ENCODE measurements around the gene PRIMA1. TPM values are rescaled to one million over a fixed set of nuclear protein-coding genes. Genes with fewer than 3 reads are reported as not detected.
"Not testable (repeated sequence)": the region's sequence is repeated elsewhere in the genome, so short reads cannot be mapped to it uniquely, and the experiment has no call there.

PRIMA1 gene
- polyA plus RNA-seq, 3 donors from 2014 or later: not detected

DNA sequence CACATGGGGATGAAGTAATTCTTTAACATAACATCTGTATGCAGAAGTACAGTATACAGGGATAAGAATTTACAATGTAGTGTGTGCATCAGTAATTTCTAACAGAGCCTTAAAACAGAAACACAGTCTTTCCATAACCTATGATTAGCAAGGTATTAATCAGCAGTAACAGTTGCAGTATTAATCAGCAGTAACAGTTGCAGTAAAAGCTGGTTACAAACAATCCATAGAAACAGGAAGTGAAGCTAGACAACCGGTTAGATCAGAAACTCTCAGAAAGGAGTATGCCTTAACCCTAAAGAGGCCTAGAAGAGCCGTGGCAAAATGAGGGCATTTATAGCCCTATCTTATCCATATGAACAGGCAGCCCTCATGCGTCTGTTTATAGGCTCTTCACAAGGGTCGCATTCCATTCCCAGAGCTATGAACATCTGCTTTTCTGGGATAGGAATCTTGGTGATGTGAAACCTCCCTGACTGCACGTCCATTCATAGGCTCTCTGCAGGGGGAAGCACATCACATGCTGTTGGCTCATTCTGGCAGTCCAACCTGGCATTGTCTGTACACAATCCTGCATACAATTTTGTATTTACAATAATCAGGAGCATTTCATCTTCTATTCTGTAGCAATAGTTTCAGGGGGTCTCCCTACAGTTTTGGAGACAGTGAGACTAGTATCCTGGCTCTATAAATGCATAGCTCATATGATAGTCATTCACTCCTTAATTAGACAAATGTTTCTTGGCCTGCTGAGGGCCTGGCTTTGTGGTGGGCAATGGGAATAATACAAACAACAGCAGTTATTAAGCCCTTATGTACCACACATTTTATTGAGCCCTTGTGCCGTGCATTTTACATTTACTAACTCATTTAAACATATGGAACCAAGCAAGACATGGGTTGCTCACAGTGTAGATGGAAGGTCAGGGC is 21.5 kb upstream of the PRIMA1 start:
- H3K27ac Mint-ChIP-seq; H3K27me3 Mint-ChIP-seq (ENCODE audit: low read depth in 3 of 3); H3K4me1 Mint-ChIP-seq; H3K4me3 Mint-ChIP-seq; DNase-seq; H3K9me3 Mint-ChIP-seq; H3K36me3 Mint-ChIP-seq: not testable (repeated sequence)

DNA sequence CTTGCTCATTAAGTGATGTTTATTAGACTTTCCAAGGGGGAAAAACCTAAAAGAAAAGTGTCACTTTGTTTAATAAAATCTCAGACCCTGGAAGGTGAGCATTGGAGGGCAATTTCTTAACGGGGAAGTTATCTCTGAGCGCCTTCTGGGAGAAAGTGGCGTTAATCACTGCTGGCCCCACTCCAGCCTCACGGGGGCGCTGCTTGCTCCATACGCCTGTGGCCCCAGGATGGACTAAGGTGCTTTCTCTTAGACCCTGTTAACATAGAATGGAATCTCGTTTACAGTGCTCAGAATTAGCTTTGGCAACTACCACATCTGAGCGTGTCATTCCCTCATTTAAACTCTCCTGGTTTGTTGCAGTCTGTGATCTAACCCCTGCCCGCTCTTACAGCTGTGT is 16.4 kb upstream of the PRIMA1 start:
- no peaks in the 10 kb centered on the region for H3K36me3 Mint-ChIP-seq
- no peak overlapping the region for H3K4me3 Mint-ChIP-seq
- H3K9me3 Mint-ChIP-seq: peaks cover 0 to 6% (median 0%) of the 10 kb centered on the region in 6 donors
- no peak overlapping the region for H3K27ac Mint-ChIP-seq
- no peak for DNase-seq
- H3K27me3 Mint-ChIP-seq (ENCODE audit: low read depth in 3 of 3): peaks cover 0 to 4% (median 3%) of the 10 kb centered on the region in 3 donors
- no peaks in the 10 kb centered on the region for H3K4me1 Mint-ChIP-seq

DNA sequence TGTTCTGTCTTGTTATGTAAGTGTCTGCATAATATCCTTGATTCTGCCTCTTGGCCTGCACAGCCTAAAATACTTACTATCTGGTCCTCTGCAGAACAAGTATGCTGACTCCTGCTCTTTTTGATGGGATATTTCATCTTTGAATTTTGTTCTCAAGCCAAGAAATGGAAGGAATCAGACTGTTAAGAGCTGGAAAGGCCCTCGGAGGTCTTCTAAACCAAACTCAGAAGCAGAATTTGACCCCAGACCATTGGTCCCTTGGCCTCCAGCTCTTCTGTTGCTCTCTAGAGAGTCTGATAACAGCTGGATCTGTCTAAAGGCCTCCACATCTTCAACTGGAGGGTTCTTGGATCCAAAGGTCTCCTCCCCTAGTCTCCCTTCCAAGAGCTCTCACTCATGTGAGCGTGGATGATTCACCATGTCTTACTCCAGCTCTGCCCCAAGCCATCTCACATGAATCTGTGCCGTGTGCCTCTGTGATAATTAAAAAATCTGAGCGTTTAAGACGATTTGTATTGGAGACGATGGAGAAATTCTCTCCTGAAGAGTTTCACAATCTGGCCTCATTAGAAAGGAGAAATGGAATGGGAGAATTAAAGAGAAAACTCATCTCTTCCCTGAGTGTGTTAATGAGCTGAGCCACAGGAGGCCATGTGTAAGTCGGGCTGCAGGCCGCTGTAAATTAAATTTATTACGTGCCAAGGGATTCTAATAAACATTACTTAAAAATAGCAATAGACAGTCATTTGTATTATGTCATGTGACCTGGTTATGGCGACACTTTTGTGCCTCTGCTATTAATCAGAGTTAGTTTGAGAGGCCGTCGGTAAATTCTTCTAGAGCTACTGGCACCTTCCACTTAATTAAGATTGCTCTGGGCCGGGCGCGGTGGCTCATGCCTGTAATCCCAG is 15.4 kb upstream of the PRIMA1 start:
- no peak for DNase-seq
- H3K4me1 Mint-ChIP-seq: no peaks in the 10 kb centered on the region
- peaks cover 0 to 4% (median 3%) of the 10 kb centered on the region in 3 donors for H3K27me3 Mint-ChIP-seq (ENCODE audit: low read depth in 3 of 3)
- peaks cover 0 to 2% (median 0%) of the 10 kb centered on the region in 6 donors for H3K9me3 Mint-ChIP-seq
- H3K36me3 Mint-ChIP-seq: no peaks in the 10 kb centered on the region
- no peak overlapping the region for H3K4me3 Mint-ChIP-seq
- no peak overlapping the region for H3K27ac Mint-ChIP-seq

DNA sequence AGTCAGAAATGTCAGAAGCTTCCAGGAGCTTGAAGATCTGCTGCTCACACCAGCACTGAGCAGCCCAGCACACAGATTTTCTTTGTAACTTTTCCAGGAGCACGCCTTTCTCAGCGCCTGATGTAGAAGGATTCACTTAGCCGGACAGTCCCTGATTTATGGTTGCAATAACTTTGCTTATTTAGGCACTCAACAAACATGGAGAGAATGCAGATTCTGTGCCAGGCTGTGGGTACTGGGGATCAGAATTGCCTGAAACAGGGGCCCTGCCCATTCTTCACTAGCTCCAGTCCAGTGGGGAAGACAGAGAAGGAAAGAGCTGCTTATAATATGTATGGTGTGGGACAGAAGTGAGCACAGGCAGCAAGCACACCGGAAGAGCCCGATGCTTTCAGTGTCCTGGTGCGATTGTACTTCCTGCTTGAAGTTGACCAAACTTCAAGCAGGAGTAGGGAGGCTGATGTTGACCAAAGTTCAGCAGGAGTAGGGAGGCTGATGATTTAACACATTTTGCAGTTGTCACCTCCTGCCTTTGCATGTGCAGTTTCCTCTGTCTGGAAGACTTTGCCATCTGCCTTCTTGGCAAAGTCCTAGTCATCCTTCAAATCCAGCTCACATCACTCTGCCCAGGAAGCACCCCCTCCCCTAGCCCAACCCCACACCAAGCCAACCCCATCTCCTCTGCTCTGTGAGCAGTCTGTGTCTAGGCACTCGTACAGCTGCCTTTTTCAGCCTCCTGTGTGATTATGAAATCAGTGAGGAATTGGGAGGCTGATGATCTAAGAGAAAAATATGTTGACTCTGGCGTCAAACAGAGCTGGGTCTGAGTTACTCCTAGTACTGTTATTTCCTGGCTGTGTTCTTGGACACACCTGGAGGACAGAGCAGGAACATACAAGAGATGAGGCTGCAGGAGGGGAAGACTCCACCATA is 12.0 kb upstream of the PRIMA1 start:
- Mint-ChIP-seq H3K9me3 (no peaks in the 10 kb centered on the region), H3K36me3 (no peaks in the 10 kb centered on the region), H3K27ac (no peak overlapping the region), H3K4me1 (no peaks in the 10 kb centered on the region), H3K27me3 (ENCODE audit: low read depth in 3 of 3) (peaks cover 0 to 4% (median 2%) of the 10 kb centered on the region in 3 donors), H3K4me3 (no peak overlapping the region)
- DNase-seq: no peak

DNA sequence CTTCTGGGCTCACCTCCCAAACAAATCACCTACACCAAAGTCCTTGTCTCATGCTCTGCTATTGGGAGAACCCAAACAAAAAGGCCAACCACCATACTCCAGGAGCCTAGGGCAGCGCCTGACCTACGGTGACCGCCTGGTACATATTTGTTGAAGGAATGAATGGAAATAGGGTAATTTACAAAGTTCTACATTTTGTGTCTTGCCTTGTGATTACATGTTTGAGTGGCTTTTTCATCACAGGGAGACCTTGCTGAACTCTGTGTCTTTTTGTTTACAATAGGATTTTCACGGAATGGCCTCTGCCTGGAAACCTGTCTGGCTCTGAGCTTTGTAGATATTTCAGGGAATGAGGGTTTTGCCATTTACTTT is 11.3 kb upstream of the PRIMA1 start:
- Mint-ChIP-seq H3K27ac (no peak overlapping the region), H3K9me3 (no peaks in the 10 kb centered on the region), H3K4me1 (no peaks in the 10 kb centered on the region), H3K4me3 (no peak overlapping the region), H3K36me3 (no peaks in the 10 kb centered on the region), H3K27me3 (ENCODE audit: low read depth in 3 of 3) (peaks cover 0 to 4% (median 2%) of the 10 kb centered on the region in 3 donors)
- DNase-seq: no peak

DNA sequence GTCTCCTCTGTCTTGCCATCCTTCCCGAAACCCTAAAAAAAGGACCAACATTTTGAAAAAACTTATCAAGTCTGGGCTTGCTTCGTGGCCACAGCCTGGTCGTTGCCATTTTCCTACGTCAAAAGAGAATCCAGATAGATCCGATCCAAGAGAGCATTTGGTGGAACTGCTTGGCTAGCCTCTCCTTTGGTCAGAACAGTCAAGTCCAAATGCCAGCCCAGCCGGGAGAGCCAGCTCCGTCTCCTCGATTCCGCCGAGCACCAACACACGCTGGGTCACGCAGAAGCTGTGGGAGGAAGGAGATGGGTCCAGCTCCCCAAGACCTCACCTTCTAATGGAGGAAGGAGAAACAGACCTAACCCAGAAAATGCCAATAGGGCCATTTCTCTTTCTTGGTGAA is 9.3 kb upstream of the PRIMA1 start:
- H3K9me3 Mint-ChIP-seq: no peaks in the 10 kb centered on the region

DNA sequence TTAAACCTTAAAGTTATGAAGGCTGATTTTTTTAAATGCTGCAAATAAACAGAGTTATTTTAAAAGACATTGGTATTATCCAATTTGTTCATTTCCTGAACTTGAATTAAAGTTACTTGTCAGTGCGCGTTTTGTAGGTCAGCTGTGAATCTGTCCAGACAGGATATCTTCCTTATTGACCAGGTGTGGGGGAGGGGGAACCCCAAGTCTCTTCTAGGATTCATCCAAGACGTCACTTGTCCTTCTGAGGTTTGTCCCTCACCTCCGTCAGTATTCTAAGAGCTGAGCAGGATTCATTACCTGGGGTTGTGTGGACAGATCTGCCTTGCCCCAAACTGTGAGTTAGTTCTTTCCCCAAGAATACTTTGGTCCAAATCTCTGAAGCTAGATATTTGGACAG is 8.8 kb upstream of the PRIMA1 start:
- H3K36me3 Mint-ChIP-seq: no peaks in the 10 kb centered on the region
- no peak overlapping the region for H3K27ac Mint-ChIP-seq
- H3K9me3 Mint-ChIP-seq: no peaks in the 10 kb centered on the region
- H3K27me3 Mint-ChIP-seq (ENCODE audit: low read depth in 3 of 3): peaks cover 2 to 9% (median 2%) of the 10 kb centered on the region in 3 donors
- no peaks in the 10 kb centered on the region for H3K4me1 Mint-ChIP-seq
- no peak overlapping the region for H3K4me3 Mint-ChIP-seq
- DNase-seq: no peak

More for the DNA sequence above, 9.3 kb upstream of the PRIMA1 start:
- no peaks in the 10 kb centered on the region for H3K36me3 Mint-ChIP-seq
- DNase-seq: no peak
- H3K4me3 Mint-ChIP-seq: no peak overlapping the region
- H3K4me1 Mint-ChIP-seq: no peaks in the 10 kb centered on the region
- H3K27ac Mint-ChIP-seq: no peak overlapping the region
- H3K27me3 Mint-ChIP-seq (ENCODE audit: low read depth in 3 of 3): peaks cover 2 to 9% (median 2%) of the 10 kb centered on the region in 3 donors

DNA sequence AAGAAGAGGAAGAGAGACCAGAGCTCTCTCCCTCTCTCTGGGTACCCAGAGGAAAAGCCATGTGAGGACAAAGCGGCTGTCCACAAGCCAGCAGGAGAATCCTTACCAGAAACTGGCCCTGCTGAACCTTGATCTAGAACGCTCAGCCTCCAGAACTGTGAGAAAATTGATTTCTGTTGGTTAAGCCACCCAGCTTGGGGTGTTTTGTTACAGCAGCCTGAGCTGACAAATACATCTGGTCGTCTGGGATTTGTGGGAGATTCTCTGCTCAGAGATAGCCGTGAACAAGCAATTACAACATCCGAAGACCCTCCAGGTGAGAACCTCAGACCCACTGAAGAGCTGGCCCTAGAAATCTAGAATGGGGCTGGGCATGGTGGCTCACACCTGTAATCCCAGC is 6.5 kb upstream of the PRIMA1 start:
- Mint-ChIP-seq H3K4me1 (no peaks in the 10 kb centered on the region), H3K27me3 (ENCODE audit: low read depth in 3 of 3) (peaks cover 5 to 7% (median 6%) of the 10 kb centered on the region in 3 donors), H3K36me3 (no peaks in the 10 kb centered on the region), H3K4me3 (no peak overlapping the region), H3K27ac (no peak overlapping the region), H3K9me3 (no peaks in the 10 kb centered on the region)
- DNase-seq: no peak

DNA sequence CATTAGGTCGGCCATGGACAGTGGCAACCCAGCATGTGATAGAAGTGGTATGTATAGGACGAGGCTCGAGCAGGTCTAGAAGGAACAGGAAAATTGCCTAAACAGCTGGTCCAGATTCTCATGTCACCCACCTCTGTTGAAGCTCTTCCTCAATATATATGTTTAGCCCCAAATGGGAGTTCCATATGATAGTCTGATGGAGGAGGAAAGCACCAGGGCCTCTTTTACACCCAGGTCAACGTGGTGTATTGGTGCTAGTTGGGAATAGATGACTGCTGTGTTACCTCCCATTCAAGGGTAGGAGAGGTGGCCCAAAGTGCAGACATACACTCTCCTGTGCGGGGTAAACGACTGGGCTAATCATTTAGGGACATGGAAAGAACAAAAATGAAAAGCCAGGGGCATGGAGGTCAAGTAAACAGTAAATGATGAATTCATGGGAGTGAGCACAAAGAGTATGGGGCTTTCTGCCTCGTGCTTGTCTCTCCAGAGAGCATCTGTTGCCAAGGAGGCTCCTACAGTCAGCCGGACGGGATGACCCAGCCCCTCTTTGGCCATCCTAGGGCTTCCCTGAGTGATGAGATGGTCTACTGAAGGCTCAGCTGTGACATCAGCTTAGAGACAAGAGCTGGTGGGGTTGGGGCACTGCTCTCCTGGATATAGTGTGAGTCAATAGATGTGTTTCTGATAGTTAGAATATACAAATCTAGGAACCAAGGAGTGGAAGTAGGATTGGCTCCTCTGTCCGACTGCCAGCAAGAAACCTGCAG is 5.5 kb upstream of the PRIMA1 start:
- no peak for DNase-seq
- H3K27me3 Mint-ChIP-seq (ENCODE audit: low read depth in 3 of 3): peaks cover 6 to 11% (median 7%) of the 10 kb centered on the region in 3 donors
- H3K36me3 Mint-ChIP-seq: no peaks in the 10 kb centered on the region
- H3K27ac Mint-ChIP-seq: no peak overlapping the region
- no peak overlapping the region for H3K4me3 Mint-ChIP-seq
- H3K9me3 Mint-ChIP-seq: no peaks in the 10 kb centered on the region
- no peaks in the 10 kb centered on the region for H3K4me1 Mint-ChIP-seq

DNA sequence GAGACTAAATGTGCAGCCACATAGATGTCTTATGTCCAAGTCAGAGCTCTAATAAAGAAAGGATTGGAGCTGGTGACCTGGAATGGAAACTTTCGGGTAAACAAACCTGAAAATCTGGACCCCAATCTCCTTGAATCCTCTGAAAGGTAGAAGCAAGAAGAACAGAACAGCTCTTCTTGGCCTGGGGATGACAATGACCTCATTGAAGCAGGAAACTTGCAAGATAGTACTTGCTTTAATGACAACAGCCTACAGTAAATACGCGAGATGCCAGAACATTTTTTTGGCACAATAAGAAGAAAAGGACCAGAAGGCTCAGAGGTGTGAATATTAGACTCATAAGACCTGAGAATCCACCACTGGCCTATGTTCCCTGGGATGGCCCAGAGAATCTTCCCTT is 4.1 kb upstream of the PRIMA1 start:
- DNase-seq: no peak
- H3K27ac Mint-ChIP-seq: no peak overlapping the region
- no peak overlapping the region for H3K4me3 Mint-ChIP-seq
- H3K27me3 Mint-ChIP-seq (ENCODE audit: low read depth in 3 of 3): peaks cover 6 to 13% (median 11%) of the 10 kb centered on the region in 3 donors
- H3K9me3 Mint-ChIP-seq: no peaks in the 10 kb centered on the region
- H3K4me1 Mint-ChIP-seq: no peaks in the 10 kb centered on the region
- no peaks in the 10 kb centered on the region for H3K36me3 Mint-ChIP-seq

DNA sequence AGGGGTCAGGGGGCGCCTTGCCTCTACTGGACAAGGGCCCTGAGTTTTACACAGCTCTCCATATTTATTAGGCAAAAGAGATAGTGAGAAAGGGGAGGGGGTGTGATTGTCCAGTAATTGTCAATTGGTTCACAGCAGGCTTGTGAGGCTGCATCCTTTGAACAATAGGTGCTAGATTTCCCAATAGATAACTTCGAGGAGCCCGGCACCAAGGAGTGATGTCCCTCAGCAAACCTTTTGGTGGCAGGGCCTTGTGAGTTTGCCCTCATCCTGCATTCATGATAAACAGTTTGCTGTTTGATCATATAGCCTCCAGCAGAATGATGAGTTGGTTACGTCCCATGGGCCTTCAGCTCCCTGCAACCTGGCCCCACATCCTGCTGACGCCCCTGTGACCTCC is 2.7 kb upstream of the PRIMA1 start:
- no peak overlapping the region for H3K27ac Mint-ChIP-seq
- DNase-seq: no peak
- no peaks in the 10 kb centered on the region for H3K9me3 Mint-ChIP-seq
- H3K4me1 Mint-ChIP-seq: no peaks in the 10 kb centered on the region
- H3K4me3 Mint-ChIP-seq: no peak overlapping the region
- H3K27me3 Mint-ChIP-seq (ENCODE audit: low read depth in 3 of 3): peaks cover 7 to 18% (median 11%) of the 10 kb centered on the region in 3 donors
- no peaks in the 10 kb centered on the region for H3K36me3 Mint-ChIP-seq

DNA sequence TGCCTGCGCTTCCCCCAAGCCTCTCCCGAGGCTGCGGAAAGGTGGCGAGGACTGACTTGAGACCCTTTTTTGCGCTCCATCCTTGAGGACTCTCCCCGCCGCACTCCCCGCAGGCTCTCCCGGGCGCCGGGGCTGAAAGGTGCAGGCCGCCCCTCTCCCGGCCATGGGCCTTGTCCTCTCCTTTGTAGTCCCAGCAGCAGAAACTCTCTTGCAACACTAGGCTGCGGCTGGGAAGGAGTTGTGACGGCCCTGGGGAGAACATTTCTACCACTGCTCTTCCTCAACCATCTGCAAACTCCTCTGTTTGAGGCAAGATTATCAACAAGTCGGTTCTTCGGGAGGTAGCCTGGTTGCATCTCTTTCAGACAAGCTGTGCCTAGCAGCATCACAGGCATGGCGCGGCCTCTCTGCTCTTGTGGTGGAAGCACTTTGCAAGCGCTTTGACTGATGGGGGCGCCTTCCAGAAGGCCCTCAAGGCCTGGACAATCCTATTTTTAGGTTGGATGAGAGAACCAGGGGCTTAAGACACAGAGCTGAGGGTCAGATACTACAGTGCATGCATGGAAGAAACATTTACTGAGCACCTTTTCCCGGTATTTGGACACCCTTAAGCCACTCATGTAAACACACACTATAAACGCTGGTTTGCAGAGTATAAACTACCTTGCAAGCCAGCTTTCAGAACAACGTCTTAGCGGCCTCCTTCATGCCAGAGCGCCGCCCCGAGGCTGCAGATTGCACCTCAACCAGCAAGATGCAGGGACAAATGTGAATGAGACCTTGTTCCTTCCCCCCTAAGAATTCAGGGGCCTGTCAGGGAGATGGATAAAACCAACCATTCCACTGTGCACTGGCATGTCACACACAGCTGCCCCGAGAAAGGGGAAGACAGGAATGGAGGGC is 1.2 kb upstream of the PRIMA1 start:
- Mint-ChIP-seq H3K27ac (no peak overlapping the region), H3K36me3 (no peaks in the 10 kb centered on the region), H3K9me3 (no peaks in the 10 kb centered on the region), H3K27me3 (ENCODE audit: low read depth in 3 of 3) (peaks cover 10 to 25% (median 11%) of the 10 kb centered on the region in 3 donors), H3K4me1 (no peaks in the 10 kb centered on the region), H3K4me3 (no peak overlapping the region)
- DNase-seq: no peak
